Measurements from ENCODE around the gene RYK.
"Not testable (repeated sequence)": the region's sequence is repeated elsewhere in the genome, so short reads cannot be mapped to it uniquely, and the experiment has no call there.

Gene RYK

GRCh38 chr3:134253475-134254226 lies 3.0 kb upstream of the RYK start:
- DNase-seq (ENCODE audit: low read depth) = no peak

DNA sequence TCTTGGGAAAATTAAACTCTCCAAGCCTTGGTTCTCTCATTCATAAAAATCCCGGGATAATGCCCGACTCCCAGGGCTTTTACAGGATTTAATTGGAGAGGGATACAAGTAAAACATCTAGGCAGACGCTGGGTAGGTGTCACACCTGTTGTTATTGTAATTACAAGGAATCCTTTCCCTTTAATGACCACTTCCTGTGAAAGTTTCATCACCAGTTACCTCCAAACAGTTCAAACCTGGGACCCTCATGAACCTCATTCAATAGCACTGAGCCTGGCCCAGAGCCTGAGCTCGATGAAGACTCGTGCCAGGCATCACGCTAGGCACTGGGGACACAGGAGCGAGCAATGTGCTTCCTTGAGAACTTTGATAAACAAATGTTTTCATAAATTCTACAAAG lies 2.1 kb upstream of the RYK start:
- no peak for DNase-seq (ENCODE audit: low read depth)

DNA sequence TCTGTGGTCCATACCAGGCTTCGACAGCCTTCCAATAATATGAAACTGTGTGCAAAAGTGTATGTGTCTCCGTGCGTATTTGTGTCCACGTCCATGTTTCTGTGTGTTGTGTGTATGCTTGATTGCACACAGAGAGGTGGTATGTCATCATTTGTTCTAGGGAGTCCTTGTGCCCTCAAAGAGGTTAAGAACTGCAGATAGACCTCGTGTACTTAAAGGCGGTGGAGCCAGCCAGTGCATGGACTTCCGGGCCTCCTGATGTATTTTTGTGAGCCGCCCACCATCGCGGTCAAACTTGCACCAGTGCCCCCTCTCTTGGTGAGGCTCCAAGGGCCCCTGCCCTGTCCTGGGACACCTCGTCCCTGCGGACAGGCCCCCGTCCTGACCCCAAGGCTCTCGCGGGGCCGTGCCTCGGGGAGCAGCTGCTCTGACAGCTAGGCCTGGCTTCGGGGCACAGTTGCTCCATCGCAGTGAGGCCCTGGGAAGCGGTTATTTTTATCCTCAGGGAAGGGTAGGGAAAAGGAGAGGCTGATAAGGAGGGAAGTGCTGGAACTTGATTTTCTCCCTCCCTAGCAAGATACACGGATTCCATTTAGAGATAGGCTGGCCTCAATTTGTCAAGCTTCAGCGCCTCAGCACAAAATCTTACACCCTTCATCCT lies 1.2 kb upstream of the RYK start:
- no peak for DNase-seq (ENCODE audit: low read depth)

GRCh38 chr3:134249935-134250716 lies 533 bp downstream of the RYK start:
- DNase-seq (ENCODE audit: low read depth) = no peak

DNA sequence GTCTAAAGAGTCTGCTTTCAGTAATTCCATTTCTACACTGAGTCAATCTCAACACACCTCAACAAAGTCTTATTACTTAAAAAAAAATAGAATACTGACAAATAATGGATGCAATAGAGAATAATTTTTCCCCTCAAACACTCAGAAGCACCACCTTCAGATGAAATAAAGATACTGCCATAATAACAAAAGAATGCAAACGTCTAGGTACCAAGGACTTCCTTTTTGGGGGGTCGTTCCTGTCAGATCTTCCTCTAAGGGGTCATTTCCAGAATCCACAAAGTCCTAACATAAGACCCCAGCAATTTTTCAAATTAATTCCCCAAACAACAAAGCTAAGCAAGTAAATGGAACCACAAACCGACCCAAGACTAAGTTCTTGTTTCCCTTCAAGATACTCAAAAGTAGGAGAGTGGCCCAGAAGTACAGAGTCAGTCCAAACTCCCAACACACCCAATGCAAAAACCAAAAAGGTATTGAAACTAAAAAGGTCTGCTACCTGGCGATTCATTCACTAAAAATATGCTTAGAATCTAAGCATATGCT lies 1.3 kb downstream of the RYK start:
- no peak for DNase-seq (ENCODE audit: low read depth)

GRCh38 chr3:134244921-134245320 lies 5.7 kb downstream of the RYK start:
- no peak for DNase-seq (ENCODE audit: low read depth)

- DNase-seq (ENCODE audit: low read depth) = no peak
Observed at GRCh38 chr3:134242649-134243617, 7.7 kb downstream of the RYK start.

- DNase-seq (ENCODE audit: low read depth) = no peak
Observed at GRCh38 chr3:134239538-134239937, 11.1 kb downstream of the RYK start.

DNA sequence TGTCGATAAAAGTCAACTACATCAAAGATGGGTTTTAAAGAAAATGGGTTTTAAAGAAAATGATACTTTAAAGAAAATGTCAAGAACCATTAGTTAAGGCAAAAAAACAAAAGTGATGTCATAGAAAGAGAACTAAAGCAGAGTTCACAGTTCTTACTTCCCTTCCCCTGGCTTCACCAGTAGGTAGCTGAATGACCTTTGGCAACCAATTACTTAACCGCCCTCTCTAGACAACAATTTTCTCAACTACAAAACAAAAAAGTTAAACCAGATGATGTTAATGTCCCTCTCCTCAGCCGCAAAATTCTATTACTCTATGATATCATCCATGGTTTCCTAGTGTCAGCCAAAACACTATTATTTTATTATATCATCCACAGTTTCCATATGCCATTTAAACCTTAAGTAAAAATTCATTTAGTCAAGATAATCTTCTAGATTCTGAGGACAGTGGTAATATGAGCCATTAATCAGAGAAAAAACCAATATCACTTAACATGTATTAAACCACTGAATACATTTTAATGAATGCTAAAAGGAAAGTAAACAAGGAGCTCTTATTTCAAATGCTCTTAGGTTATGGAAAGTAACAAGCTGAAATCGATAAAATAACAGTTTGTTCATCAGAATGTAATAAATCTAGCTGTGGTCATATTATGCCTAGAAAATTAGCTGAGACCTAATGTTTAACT lies 13.1 kb downstream of the RYK start:
- DNase-seq (ENCODE audit: low read depth) = no peak

DNA sequence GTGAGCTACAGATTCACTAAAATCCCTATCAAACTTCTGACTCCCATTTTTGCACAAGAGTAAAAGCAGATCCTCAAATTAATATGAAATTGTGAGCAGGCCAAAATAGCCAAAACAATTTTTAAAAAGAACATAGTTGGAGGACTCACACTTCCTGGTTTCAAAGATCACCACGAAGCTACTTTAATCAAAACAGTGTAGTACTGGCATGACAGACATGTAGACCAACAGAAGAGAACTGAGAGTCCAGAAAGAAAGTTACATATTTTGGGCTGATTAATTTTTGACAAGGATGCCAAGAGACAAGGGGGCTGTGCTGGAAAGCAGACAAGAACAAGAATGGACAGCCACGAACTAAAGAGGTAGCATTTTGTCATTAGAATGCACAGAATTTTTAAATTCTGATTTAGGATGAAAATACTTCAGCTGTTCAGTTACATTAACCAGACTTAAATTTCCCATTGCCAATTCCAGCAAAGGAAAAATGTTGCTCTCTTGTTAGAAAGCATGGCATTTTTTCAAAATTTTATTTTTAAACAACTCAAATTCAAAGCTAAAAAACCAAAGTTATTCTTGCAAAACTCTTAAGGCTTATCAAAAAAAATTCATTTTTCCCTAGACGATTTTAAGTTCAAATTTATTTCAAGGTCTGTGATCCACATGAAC lies 14.0 kb downstream of the RYK start:
- DNase-seq (ENCODE audit: low read depth) = no peak

- DNase-seq (ENCODE audit: low read depth) = no peak
Observed at GRCh38 chr3:134235577-134236076, 15.0 kb downstream of the RYK start.

DNA sequence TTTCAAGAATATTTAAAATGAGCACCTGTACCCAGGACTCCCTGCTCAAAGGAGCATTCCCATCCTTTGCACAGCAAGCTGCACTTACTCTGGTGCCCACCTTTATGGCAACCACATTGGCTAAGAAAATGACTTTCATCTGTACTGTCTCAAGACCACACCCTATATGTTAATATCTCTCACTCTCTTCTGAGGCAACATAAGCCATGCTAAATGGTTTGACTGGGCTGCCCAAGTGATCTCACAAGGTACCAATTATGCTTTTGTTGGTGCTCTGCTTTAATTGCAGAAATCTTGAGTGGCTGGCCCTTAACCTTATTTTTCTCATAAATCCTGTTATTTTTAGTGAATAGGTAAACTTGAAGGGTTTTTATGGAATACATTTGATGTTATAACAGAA lies 17.7 kb downstream of the RYK start:
- no peak for DNase-seq (ENCODE audit: low read depth)

- no peak for DNase-seq (ENCODE audit: low read depth)
Observed at GRCh38 chr3:134232151-134232550, 18.5 kb downstream of the RYK start.

DNA sequence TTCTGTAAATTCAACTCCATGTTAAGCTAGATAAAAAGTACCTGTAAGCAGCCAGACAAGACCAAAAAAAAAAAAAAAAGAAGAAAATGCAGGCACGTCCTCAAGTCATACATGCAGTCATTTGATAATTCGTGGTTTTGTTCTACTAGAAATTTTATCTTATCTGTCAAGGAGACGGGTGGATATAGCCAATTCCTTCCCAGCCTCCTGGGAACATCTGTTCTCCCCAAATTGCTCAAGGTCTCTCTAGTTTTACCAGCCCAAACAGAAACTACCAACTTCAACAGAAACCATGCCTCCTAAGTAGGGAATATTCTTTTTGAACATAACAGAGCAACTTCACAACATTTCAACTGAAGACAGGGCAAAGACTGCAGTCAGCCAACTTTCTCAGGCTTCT lies 19.5 kb downstream of the RYK start:
- no peak for DNase-seq (ENCODE audit: low read depth)

DNA sequence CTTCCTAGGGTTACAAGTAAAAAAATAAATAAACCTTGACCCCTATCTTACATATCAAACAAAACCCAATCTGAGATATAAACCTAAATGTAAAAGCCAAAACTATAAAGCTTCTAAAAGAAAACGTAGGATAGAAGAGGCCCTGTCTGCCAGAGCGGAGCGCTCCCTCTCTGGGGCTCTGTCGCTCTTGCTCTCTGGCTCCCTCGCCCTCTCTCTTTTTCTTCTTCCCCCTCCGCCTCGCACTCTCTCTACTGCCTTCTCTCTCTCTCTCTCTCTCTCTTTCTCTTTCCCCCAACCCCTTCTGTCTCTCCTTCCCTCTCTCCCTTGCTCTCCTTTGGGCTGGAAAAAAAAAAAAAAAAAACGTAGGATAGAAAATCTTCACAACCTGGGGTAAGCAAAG lies 21.6 kb downstream of the RYK start:
- DNase-seq (ENCODE audit: low read depth) = no peak

- no peak for DNase-seq (ENCODE audit: low read depth)
Observed at GRCh38 chr3:134228479-134228878, 22.2 kb downstream of the RYK start.

GRCh38 chr3:134228035-134228434 lies 22.6 kb downstream of the RYK start:
- no peak for DNase-seq (ENCODE audit: low read depth)

GRCh38 chr3:134224796-134225156 lies 25.9 kb downstream of the RYK start:
- DNase-seq (ENCODE audit: low read depth) = not testable (repeated sequence)

GRCh38 chr3:134222835-134223234 lies 27.8 kb downstream of the RYK start:
- no peak for DNase-seq (ENCODE audit: low read depth)

DNA sequence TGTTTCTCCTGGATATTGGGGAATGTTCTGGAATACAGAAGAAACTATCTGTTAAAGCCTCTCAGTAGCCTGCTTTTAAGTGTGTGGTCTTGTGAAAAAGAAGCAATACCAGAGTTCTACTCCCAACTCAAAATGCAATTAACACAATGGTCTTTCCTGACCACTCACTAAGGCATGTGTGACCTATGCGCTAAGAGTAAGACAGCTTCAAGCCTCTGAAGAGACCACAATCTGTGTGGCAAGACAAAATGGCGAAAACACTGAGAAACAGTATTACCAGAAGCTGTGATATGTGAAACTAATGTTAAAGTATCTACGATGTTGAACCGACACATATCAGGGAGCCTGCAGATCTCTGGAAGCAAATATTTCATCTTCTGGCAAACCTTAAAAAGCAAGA lies 33.8 kb downstream of the RYK start:
- DNase-seq (ENCODE audit: low read depth) = no peak

Measured in CMK (cell line).